GM12878 (cell line): Measurements from ENCODE around the gene GMPR2. TPM values are rescaled to one million over a fixed set of nuclear protein-coding genes. Genes with fewer than 3 reads are reported as not detected.

Experiments used
- ATAC-seq: fragments of 200-7000 bp; cut with Tn5 transposase; 3 replicates; pipeline ENCODE4 v1.9.1; 2020; ENCODE audit warnings: mild to moderate bottlenecking, moderate library complexity
- BruUV-seq: library from RNA; stranded (reverse); fragments of 400-500 nt; replicated peaks from 2 replicates; lab custom pipeline; 2021; lab: Mats Ljungman, UMichigan
- CTCF ChIA-PET: fragments of 300-600 bp; sonication (Branson Sonifier 250); formaldehyde crosslinking; extraction: SDS; loops from one replicate; lab custom pipeline; 2021; ENCODE audit warnings: inconsistent platforms; lab: Yijun Ruan, JAX
- POLR2A ChIA-PET: fragments of 350-600 bp; formaldehyde crosslinking; extraction: SDS; loops from one replicate; lab custom pipeline; 2021; ENCODE audit warnings: inconsistent platforms; lab: Charles Lee
- RAD21 ChIA-PET: fragments of 300-600 bp; sonication (Branson Sonifier 250); formaldehyde crosslinking; loops from one replicate; lab custom pipeline; 2023; ENCODE audit warnings: antibody characterized with exemption; ENCODE audit not compliant: unreplicated experiment; lab: Charles Lee
- SMC1A ChIA-PET: fragments of 300-600 bp; sonication (Branson Sonifier 250); formaldehyde crosslinking; loops from one replicate; lab custom pipeline; 2023; ENCODE audit not compliant: unreplicated experiment, uncharacterized antibody; lab: Charles Lee
- DNase-seq: peaks from one replicate; pipeline ENCODE4 v3.0.0-alpha.2; 2011; ENCODE audit warnings: low read depth, low spot score
- FAIRE-seq: peaks from 3 replicates; lab custom pipeline; 2011; peaks lifted over from hg19 to GRCh38; lab: Jason Lieb, UNC
- H2AFZ ChIP-seq: 2 replicates; pipeline ENCODE4 v1.6.0; 2011; ENCODE audit warnings: low read depth, low read length, control low read depth; ENCODE audit not compliant: control insufficient read depth
- H3K27ac ChIP-seq: 2 replicates; pipeline ENCODE4 v1.5.1; 2011; ENCODE audit warnings: control low read depth; ENCODE audit not compliant: control insufficient read depth, insufficient read depth
- H3K27me3 ChIP-seq, 2 experiments: replicated peaks in 1 of 2; 2 replicates each; pipeline versions ENCODE4 v1.6.0 to v1.6.1; 2011; ENCODE audit warnings: low read length in 1 of 2; ENCODE audit not compliant: control insufficient read depth in 2 of 2, insufficient read depth in 2 of 2
- H3K36me3 ChIP-seq, 2 experiments: 2 replicates each; pipeline ENCODE4 v1.5.1; 2011; ENCODE audit warnings: low read length in 1 of 2; ENCODE audit not compliant: control insufficient read depth in 2 of 2, insufficient read depth in 2 of 2
- H3K4me1 ChIP-seq: 2 replicates; pipeline ENCODE4 v1.6.1; 2011; ENCODE audit warnings: mild to moderate bottlenecking, low read length, moderate library complexity, mixed read lengths; ENCODE audit not compliant: control insufficient read depth, insufficient read depth
- H3K4me2 ChIP-seq: 2 replicates; pipeline ENCODE4 v1.6.0; 2011; ENCODE audit warnings: control low read depth; ENCODE audit not compliant: control insufficient read depth, insufficient read depth
- H3K4me3 ChIP-seq: fragments of 200-600 bp; sonication (generic); 2 replicates; pipeline ENCODE4 v1.5.1; 2016
- H3K79me2 ChIP-seq: 2 replicates; pipeline ENCODE4 v1.6.0; 2011; ENCODE audit warnings: low read length; ENCODE audit not compliant: control insufficient read depth, insufficient read depth
- H3K9ac ChIP-seq: 2 replicates; pipeline ENCODE4 v1.8.0; 2011; ENCODE audit warnings: low read length, control low read depth, mixed read lengths; ENCODE audit not compliant: control insufficient read depth, insufficient read depth
- H3K9me3 ChIP-seq: replicated peaks from 3 replicates; pipeline ENCODE4 v1.5.1; 2011; ENCODE audit warnings: mild to moderate bottlenecking, low read length; ENCODE audit not compliant: control insufficient read depth, insufficient read depth
- H4K20me1 ChIP-seq: 2 replicates; pipeline ENCODE4 v1.6.0; 2011; ENCODE audit not compliant: control insufficient read depth, insufficient read depth
- BRCA1 ChIP-seq: IDR thresholded peaks from 2 replicates; pipeline ENCODE4 v1.6.1; 2011; ENCODE audit warnings: low read depth, low read length, improper control_type of control experiment
- GATAD2B ChIP-seq: fragments of 450-650 bp; conservative IDR thresholded peaks from 2 replicates; pipeline ENCODE4 v1.6.1; 2017; ENCODE audit warnings: low read depth, mild to moderate bottlenecking, moderate library complexity
- HDGF ChIP-seq: fragments of 450-650 bp; IDR thresholded peaks from 2 replicates; pipeline ENCODE4 v1.6.1; 2016; ENCODE audit warnings: antibody characterized with exemption
- POLR2A ChIP-seq: IDR thresholded peaks from 2 replicates; pipeline ENCODE4 v1.6.1; 2011; ENCODE audit warnings: low read depth, mild to moderate bottlenecking, low read length
- POLR2AphosphoS5 ChIP-seq: IDR thresholded peaks from 2 replicates; pipeline ENCODE4 v1.6.1; 2011; ENCODE audit warnings: mild to moderate bottlenecking, low read length, inconsistent platforms
- RAD51 ChIP-seq: fragments of 450-650 bp; IDR thresholded peaks from 2 replicates; pipeline ENCODE4 v1.6.1; 2016; ENCODE audit warnings: moderate library complexity, mild to moderate bottlenecking, inconsistent platforms
- WGBS: methylation state at CpG from one replicate; pipeline ENCODE4 v1.1.6; 2016; ENCODE audit warnings: low lambda C conversion rate; ENCODE audit not compliant: insufficient replicate concordance, insufficient coverage; ENCODE audit errors: missing lambda C conversion rate; 5-methylcytosine and 5-hydroxymethylcytosine counted together
- in situ Hi-C: fragments of 300-500 bp; cut with MboI; formaldehyde crosslinking; loops from 9 replicates; pipeline ENCODE4 v1.14.3; 2018; ENCODE audit warnings: mixed read lengths
- intact Hi-C: fragments of 100-400 bp; cut with micrococcal nuclease; formaldehyde crosslinking; loops from one replicate; pipeline ENCODE4 v1.14.2; 2022; ENCODE audit not compliant: unreplicated experiment
- polyA plus RNA-seq, 11 experiments: library from polyadenylated mRNA; depleted of rRNA in 4 of 11; unstranded in 6 of 11; stranded (reverse) in 5 of 11; fragments of >200 nt; fragmentation: Nextera tagmentation in 4 of 11; fragmentation: Illumina TruSeq in 1 of 11; extraction: Ambion mirVana in 4 of 11; extraction: Trizol in 1 of 11; gene quantifications; 1 replicate in 1 of 11; 2 replicates in 10 of 11; pipeline versions ENCODE4 v1.2.1 to v1.2.3, GENCODE V29; 2011 to 2016; ENCODE audit warnings: inconsistent platforms in 2 of 11, missing spikeins in 2 of 11, low read depth in 1 of 11
- total RNA-seq, 4 experiments: library from RNA; depleted of rRNA in 3 of 4; stranded (reverse); fragments of >200 nt in 3 of 4; fragmentation: Illumina TruSeq in 1 of 4; extraction: Trizol in 1 of 4; gene quantifications; 2 replicates each; pipeline versions ENCODE4 v1.2.1 to v1.2.3, GENCODE V29; 2013 to 2021
- TF ChIP-seq, protein P1 (sequence below): fragments of 450-650 bp; IDR thresholded peaks from 2 replicates; pipeline ENCODE4 v1.6.1; 2017; ENCODE audit warnings: borderline replicate concordance
- TF ChIP-seq, protein P2 (sequence below): fragments of 450-650 bp; conservative IDR thresholded peaks from 2 replicates; pipeline ENCODE4 v1.6.1; 2017; ENCODE audit warnings: mild to moderate bottlenecking, moderate library complexity

Gene GMPR2
- total and polyA plus RNA-seq, 10 of the 15 experiments (the other 5 are each of a cell fraction or from before 2014, with no cell fraction given): 55.1 to 80.3 (median 61.5) TPM

DNA sequence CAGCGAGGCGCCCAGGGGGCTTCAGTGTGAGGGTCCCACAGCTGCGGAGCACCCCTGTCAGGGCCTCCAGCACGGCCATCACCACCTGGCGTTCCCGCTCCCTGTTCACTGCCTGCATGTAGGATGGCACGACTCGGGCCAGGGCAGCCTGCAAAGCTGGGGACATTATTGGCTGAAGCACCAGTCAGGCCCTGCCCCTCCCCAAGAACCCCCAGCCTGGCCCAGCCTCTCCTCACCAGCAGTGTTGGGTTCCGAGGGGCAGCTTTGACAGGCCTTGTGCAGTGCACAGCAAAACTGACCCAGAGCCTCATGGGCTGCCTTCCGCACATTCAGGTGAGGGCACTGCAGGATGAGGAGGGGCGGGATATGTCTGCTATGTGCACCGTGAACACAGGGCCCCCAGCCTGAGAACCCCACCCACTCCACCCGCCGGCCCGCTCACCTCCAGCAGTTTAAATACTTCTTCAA is 49.7 kb upstream of the GMPR2 start:
- TF ChIP-seq POLR2A: peak; percentile 74
- peak; percentile 50; the same call in 1 of the 2 replicates for TF ChIP-seq POLR2AphosphoS5
- no peak for TF ChIP-seq BRCA1
- TF ChIP-seq GATAD2B: no peak
- TF ChIP-seq, protein P1, sequence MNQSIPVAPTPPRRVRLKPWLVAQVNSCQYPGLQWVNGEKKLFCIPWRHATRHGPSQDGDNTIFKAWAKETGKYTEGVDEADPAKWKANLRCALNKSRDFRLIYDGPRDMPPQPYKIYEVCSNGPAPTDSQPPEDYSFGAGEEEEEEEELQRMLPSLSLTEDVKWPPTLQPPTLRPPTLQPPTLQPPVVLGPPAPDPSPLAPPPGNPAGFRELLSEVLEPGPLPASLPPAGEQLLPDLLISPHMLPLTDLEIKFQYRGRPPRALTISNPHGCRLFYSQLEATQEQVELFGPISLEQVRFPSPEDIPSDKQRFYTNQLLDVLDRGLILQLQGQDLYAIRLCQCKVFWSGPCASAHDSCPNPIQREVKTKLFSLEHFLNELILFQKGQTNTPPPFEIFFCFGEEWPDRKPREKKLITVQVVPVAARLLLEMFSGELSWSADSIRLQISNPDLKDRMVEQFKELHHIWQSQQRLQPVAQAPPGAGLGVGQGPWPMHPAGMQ: no peak
- TF ChIP-seq RAD51: no peak
- no peak for TF ChIP-seq HDGF
- TF ChIP-seq, protein P2, sequence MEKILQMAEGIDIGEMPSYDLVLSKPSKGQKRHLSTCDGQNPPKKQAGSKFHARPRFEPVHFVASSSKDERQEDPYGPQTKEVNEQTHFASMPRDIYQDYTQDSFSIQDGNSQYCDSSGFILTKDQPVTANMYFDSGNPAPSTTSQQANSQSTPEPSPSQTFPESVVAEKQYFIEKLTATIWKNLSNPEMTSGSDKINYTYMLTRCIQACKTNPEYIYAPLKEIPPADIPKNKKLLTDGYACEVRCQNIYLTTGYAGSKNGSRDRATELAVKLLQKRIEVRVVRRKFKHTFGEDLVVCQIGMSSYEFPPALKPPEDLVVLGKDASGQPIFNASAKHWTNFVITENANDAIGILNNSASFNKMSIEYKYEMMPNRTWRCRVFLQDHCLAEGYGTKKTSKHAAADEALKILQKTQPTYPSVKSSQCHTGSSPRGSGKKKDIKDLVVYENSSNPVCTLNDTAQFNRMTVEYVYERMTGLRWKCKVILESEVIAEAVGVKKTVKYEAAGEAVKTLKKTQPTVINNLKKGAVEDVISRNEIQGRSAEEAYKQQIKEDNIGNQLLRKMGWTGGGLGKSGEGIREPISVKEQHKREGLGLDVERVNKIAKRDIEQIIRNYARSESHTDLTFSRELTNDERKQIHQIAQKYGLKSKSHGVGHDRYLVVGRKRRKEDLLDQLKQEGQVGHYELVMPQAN: no peak
- DNase-seq: no peak
- H3K27me3 ChIP-seq: no peaks in the 10 kb centered on the region
- H3K4me1 ChIP-seq: 0 out of 2 replicates have a peak, but pooled peaks cover 4% of the 10 kb centered on the region
- no peak for FAIRE-seq
- H3K4me2 ChIP-seq: no peak overlapping the region
- no TSS peak for BruUV-seq
- peaks cover 14% of the 10 kb centered on the region for H3K79me2 ChIP-seq
- in situ Hi-C loops: no loop called here
- ATAC-seq: no peak
- H3K27ac ChIP-seq: no peak overlapping the region
- intact Hi-C loops: no loop called here
- ChIA-PET CTCF (no interaction called here), POLR2A (no interaction called here), RAD21 (interaction anchor here (0.5 kb wide), 1 partner anchor 21 kb away, joined by 3 read pairs; no protein-coding TSS in a partner anchor), SMC1A (interaction anchor here (0.9 kb wide), 1 partner anchor 13 kb away, joined by 3 read pairs; the partner anchor contains the start of gene TM9SF1)
- H3K4me3 ChIP-seq: no peak overlapping the region
- no peaks in the 10 kb centered on the region for H4K20me1 ChIP-seq
- no peaks in the 10 kb centered on the region for H3K9me3 ChIP-seq
- H3K9ac ChIP-seq: no peak overlapping the region
- peaks cover 25 to 55% of the 10 kb centered on the region in 2 experiments for H3K36me3 ChIP-seq
- WGBS: 98% methylated on average over 14 of the region's 15 CpGs
- H2AFZ ChIP-seq: no peak overlapping the region
